GDM1 (cell line): ENCODE results near the gene PLXNB2.
A peak's percentile ranks its signal among the peaks of the same experiment; 100 is the strongest.
"Not testable (repeated sequence)": the region's sequence is repeated elsewhere in the genome, so short reads cannot be mapped to it uniquely, and the experiment has no call there.

Source experiments
- DNase-seq: peaks from one replicate; lab custom pipeline; 2025; lab: John Stamatoyannopoulos, UW

PLXNB2 gene

DNA sequence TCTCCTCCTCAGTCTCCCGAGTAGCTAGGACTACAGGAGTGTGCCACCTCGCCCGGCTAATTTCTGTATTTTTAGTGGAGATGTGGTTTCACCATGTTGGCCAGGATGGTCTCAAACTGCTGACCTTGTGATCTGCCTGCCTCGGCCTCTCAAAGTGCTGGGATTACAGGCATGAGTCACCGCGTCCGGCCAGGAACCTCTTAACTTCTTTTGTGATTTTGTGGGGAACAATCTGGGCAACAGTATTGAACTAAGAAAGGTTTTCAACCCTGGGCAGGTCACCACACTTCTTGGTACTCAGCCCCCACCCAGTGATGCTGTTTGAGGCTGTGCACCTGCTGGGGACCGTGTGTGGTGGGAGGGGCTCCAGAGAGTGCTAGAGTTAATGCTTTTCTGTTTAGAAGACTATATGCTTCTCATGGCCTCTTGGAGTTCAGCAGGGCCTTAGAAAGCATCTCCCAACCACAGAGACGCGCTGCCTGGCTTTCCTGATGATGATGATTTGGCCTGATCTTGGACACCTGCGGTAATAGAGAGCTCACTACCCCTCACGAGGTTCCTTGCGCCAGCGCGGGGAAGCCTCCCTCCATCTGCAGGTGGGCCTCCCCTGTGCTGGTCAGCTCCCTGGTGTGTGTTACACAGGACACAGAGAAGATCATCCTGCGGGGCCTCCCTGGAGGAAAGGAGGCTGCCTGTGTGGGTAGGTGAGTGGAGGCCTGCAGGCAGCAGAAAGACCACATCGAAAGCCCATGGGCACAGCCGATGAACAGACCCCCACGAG is 18.2 kb upstream of the PLXNB2 start:
- DNase-seq: no peak

DNA sequence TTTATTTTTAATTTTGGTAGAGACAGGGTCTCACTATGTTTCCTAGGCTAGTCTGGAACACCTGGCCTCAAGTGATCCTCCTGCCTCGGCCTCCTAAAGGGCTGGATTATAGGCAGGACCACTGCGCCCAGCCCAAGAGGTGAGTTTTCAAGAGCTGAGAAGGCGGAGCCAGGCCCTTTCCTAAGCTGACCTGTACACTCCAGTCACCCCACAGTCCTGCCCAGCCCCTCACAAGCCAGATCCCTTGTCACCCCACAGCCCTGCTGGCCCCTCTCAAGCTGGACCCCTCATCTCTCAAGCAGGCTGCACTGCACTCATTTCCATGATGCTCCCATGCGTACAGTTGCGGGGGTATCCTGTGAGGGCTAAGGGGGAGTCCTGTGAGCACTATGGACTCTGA is 16.5 kb upstream of the PLXNB2 start:
- DNase-seq: no peak

DNA sequence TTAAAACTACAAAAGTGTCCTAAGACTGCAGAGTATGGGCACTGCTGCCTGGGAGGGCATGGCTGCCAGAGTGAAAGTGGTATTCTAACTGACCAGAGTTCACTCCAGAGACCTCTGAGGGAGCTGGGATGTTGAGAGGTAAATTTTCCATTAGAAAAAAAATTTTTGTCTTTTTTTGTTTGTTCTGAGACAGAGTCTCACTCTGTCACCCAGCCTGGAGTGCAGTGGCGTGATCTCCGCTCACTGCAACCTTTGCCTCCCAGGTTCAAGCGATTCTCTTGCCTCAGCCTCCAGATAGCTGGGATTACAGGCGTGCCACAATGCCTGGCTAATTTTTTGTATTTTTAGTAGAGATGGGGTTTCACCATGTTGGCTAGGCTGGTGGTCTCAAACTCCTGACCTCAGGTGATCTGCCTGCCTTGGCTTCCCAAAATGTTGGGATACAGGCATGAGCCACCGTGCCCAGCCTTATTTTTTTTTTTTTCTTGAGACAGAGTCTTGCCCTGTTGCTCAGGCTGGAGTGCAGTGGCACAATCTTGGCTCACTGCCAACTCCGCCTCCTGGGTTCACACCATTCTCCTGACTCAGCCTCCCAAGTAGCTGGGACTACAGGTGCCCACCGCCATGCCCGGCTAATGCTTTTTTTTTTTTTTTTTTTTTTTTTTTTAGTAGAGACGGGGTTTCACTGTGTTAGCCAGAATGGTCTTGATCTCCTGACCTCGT is 15.1 kb upstream of the PLXNB2 start:
- not testable (repeated sequence) for DNase-seq

DNA sequence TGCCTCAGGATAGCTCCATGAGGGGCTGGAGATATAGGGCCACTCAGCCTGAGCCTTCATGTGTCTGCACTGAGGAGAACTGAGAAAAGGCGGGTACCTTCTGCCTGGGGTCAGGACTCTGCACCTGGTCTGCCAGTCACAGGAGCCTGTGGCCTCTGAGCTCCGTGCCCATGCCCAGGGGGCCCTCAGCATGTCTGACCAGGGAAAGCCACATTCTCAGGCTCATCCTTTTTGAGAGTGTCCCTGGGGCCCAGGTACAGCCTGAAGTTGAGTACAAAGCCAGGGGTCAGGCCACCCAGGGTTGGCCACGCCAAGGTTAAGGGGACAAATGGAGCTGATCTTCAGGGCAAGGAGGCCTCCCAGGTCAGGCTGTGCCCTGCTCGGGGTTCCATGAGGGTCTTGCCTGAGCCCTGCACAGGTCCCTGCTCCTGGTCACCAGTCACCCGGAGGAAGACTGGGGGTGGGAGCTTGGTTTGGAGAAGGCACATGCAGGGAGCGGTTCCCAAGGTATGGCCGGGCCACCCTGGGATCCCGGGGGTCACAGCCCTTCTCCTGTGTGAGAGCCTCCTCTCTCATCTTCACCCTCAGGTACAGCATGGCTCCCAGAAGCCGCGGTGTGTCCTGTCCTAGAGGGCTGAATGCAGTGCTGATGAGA is 13.4 kb upstream of the PLXNB2 start:
- DNase-seq: no peak

DNA sequence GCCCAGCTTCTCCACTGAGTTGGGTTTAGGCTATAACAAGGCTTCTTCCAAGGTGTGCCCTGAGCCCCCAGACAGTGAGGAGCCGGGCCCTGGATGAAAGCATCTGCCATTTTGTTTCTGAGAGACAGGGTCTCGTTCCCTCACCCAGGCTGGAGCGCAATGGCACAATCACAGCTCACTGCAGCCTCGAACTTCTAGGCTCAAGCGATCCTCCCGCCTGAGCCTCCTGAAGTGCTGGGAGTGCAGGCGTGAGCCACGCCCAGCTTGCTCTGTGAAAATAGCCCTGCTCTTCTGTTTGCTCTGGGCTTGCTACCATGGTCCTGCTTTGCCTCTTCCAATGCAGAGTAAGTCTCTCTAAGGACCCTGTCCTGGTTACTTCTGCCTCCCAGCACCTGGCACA is 12.7 kb upstream of the PLXNB2 start:
- DNase-seq: no peak

DNA sequence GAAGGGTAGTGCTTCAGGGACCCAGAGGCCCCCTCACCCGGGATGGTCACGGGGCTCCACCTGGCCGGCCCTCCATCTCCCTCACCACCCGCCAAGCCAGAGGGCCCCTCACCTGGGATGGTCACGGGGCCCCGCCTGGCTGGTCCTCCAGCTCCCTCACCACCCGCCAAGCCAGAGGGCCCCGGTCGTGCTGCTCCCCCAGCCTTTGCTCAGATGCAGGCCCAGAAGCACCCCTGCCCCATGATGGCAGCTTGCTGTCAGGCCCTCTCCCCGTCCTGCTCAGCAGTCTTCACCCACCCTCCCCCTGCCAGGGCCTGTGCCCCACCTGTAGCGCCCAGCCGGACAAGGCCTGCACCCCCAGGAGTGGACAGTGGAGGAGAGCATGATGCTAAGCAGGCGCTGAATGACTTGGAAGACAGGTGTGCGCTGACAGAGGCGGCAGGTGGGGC is 12.1 kb upstream of the PLXNB2 start:
- DNase-seq: no peak

DNA sequence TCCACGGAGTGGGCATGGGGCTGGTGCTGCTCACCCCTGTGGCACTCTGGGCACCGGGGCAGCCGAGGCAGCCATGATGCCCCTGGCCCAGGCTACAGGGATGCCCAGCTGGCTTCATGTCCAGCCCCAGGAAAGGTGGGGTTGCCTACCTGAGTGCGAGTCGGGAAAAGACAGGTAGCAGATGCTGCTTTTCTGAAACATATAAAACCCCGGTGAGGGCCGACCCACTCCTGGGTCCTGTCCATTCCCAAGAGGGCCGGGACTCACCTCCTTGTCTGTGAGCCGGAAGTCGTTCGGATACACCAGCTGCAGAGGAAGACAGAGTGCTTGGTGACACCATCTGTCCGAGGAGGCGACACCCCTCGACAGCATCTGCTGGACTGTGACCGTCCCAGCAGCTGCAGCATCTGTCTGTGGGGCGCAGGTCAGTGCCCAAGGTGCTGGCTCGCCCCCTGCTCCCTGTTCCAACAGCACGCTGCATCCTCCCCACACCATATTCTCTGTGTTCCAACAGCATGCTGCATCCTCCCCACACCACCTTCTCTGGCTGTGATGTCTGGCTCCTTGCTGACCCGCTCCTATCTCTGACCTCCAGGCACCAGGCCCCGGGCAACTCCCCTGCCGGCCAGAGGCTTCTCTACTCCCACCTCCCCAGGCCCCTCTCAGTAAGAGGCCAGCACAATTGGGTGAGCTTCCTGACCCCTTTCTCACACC is 11.4 kb upstream of the PLXNB2 start:
- DNase-seq: no peak

DNA sequence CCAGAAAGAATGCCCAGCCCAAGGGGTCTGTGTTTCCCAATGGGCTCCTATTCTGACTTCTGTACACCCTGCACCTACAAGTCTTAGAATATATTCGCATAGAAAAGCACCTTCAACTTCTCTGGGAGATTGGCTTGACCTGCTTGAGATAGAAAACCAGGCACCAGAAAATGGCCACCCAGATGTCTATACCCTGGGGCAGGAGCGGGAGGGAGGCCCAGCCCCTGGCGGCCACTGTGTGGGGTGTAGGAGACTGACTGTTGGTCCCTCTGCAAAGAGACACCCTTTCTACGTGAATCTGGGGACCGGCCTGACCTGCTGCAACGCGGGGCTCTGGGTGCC is 10.9 kb upstream of the PLXNB2 start:
- DNase-seq: no peak

DNA sequence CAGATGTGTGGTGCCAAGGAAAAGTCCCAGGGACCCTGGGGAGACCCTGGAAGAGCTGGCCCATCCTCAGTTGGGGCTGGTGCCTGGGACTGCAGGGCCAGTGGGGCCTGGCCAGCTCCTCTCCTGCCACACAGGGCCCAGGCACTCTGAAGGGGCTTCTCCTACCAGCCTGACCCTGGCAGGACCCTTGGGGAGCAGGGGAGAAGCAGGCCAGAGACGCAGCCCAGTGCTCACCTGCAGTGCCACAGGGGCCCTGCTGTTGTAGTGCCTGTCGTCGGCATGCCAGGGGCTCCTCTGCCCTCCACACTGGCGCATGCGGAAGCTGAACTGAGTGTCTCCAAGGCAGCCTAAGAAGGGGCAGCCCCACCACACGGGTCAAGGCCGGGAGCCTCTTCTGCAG is 10.2 kb upstream of the PLXNB2 start:
- no peak for DNase-seq

DNA sequence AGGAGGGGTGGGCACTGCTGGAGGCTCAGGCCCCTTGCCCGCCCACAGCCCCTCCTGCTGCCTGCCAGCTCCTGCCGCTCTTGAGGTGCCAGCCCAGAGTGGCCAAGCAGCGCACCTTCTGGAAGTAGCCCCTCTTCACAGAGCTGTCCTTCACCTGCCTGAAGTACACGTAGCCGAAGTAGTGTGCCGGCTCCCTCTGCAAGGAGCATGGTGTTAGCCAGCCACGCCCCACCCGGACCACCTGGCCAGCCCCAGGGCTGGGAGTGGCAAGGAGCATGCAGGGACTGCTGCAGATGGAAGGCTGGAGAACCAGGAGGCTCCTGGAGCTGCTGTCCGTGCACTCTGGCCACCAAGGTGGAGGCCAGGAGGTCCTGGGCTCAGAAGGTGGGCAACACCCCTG is 9.7 kb upstream of the PLXNB2 start:
- DNase-seq: no peak

DNA sequence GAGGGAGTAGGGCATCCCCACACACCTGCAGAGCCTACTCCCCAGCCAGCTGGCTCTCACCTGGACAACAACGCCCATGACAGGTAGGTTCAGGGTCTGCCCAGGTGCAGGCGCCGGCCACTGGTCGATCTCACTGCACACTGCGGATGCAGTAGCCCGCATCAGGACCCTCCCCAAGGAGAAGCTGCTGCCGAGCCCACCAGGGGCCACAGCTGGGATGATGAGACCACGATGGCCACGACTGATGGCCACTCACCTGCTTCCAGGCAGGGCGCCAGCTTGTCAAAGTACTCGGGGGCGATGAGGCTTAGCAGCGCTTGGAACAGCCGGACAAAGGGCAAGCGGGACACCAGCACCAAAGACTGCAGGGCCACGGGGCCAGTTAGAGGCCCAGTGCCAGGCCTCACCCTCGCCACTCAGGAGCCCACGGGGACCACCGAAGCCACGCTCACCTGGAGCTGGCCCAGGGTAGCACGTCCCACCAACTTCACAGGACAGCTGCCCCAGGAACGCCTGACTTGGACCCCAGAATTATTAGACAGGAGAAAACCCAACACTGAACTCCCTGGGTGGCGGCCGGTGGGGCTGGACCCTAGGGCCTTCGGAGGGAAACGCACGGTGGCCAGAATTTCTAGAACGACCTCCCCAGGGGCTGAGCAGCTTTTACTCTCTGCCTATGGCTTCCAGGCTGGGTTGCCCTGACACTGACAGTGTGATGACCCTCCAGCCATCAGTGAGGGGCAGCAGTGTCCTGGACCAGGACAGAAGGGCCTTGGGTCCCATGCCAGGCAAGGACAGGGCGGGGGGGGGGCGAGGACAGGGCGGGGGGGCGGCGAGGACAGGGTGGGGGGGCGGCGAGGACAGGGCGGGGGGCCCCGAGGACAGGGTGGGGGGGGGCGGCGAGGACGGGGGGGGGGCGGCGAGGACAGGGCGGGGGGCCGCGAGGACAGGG is 8.9 kb upstream of the PLXNB2 start:
- DNase-seq: no peak

DNA sequence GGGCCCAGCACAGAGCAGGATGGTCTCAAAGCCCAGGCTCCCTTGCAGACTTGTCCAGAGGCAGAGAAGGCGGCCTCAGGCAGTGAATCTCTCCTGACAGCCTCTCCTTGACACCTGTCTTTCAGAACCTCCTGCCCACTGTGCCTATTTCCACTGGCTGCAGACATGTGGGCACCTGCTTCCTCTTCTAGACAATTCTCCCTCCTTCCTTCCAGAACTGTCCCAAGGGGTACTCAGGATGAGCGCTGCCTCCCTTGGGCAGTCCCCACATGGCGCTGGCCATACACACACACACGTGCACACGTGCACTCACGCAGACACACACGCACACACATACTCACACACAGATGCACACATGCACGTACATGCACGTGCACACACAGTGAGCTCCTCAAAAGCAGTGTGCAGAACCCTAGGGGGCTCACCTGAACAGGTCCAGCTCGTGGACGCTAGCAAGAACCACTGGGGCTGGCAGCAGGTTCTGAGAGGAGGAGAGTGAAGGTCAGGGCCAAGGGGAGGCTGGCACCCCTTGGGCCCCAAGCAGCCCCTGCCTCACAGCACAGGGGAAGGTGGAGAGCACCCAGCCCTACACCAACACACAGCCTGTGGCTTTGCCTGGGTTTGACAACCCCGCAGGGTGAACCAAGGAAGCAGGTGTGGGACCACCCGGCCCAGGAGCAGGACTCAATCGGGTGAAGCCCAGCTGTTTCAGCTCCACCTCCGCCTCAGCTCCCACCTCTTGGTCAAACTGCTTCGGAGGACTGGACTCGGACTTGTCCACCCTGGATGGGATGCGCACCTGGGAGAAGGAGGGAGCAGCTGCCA is 8.1 kb upstream of the PLXNB2 start:
- no peak for DNase-seq

DNA sequence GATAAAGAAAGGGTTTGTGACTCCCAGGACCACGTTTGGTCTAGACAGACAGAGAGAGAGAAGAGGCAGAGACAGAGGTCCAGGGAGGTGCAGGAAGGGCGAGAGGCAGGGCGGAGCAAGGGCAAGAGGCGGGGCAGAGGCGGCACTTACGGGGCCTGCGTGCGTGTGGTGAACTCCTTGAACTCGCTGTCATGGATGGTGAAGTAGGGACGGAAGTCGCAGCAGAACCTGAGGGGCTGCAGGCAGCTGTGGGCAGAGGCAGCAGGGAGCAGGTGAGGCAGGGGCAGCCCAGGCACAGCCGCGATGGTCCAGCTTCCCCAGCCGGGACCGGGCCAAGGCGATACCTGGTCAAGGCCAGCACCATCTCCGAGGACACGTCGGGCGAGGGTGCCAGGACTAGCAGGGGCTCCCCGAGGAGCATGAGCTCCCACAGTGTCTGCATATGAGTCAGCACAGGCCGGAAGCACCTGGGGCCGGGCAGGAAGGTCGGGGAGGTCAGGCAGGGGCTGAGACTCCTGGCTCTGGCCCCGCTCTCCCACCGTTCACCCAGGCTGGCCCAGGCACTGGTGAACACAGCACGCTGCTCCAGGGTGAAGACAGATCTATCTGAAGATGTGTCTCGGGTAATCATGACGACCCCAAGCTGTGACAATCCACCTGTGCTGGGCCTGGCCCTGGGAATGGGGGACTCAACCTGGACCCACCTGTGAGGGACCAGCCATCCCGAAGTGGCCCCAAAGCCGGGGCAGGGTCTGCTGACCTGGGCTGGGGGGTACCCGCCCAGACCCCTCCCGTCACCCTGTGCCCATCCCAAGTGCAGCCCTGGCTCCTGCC is 7.2 kb upstream of the PLXNB2 start:
- peak; percentile 69 for DNase-seq

DNA sequence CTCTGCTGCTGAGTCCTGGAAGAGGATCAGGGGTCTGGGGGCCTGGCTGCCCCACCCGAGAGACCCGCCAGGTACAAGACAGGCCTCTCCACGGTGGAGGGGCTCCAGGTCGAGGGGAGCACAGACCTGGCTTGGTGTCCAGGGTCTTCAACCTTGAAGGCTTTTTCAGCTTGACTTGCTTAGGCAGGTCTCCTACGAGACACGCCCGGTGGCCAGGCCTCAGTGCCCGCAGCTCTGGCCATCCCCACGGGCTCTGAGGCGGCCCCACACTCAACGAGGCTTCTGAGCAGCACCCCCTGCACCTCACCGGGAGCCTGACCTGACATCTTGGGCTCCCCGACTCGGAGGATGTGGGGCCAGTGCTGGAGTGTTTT is 6.6 kb upstream of the PLXNB2 start:
- no peak for DNase-seq

DNA sequence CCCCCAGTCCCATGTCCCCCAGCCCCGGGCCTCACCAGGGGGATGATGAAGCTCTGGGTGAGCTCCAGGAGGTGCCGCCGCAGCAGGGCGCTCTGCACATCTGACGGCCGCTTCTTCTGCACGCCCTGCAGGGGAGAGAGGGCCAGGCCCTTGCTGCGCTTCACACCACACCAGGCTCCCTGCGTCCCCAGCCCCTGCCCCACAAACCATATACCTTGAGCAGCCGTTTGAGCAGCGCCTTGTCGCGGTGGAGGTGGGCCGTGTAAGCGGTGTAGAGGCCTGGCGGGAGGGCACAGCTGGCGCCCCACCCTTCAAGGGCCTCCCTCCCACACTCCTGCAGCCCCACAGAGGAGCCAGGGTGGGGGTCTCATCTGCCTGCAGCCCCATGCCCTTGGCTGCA is 6.2 kb upstream of the PLXNB2 start:
- DNase-seq: no peak

DNA sequence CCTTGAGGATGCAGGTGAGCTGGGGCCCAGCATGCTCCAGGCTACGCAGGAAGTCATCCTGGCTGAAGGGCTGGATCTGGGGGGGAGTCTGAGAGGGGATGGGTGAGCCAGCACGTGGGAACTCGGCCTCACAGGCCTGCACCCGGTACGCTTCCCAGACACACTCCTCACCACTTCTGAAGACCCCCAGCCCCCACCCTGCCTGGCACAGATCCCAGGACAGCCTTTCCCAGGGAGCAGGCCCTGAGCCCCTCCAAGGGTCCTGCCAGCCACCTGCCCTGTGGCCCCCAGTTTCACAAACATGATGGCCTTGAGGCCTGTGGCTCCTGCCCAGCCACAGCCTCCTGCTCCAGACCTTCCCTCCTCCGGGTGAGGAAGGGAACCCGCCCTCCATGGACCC is 5.6 kb upstream of the PLXNB2 start:
- no peak for DNase-seq

DNA sequence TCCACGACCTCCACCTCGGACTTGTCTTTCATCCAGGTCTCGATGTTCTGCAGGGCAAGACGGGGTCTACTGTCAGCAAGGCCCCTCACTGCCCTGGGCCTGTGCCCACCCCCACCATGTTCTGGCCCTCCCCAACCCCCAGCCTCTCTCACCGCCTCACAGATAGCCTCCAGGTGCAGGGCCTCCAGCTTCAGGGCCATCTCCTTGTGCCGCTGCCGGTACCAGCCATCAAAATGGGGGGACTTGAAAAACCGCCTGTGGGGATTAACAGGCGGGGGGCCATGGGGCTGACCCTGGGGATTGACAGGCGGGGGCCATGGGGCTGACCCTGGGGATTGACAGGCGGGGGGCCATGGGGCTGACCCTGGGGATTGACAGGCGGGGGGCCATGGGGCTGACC is 4.9 kb upstream of the PLXNB2 start:
- no peak for DNase-seq

DNA sequence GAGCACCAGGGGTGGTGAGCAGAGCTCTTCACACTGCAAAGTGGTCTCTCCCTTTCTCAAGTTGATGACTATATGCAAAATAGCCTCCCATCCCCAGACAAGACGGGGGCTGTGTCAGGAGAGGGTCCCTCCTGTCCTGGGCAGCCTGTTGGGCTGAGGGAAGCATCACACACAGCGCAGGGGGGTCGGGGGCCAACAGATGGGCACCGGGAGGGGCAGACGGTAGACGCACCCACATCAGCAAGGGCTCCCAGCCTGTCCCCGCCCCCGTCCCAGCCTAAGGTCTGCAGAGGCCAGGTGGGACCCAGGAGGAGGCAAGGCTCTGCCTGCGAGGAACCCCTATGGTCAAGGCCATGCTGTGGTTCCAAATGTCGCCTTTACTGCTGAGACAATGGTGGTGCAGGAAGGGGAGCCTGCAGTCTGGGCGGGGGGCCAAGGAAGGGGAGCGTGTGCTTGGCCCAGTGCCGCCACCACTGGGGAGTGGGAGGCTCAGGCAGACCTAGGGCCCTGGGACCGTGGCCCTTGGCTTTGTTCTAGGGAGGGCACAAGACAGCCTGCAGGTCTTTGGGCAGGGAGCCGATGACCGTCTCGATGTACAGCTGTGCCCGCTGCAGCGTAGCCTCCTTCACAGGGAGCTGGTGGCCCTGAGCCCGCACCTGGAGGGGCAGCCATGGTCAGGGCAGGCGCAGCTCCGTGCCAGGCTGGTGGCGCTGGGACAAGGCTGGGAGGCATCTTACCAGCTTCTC is 4.3 kb upstream of the PLXNB2 start:
- no peak for DNase-seq

DNA sequence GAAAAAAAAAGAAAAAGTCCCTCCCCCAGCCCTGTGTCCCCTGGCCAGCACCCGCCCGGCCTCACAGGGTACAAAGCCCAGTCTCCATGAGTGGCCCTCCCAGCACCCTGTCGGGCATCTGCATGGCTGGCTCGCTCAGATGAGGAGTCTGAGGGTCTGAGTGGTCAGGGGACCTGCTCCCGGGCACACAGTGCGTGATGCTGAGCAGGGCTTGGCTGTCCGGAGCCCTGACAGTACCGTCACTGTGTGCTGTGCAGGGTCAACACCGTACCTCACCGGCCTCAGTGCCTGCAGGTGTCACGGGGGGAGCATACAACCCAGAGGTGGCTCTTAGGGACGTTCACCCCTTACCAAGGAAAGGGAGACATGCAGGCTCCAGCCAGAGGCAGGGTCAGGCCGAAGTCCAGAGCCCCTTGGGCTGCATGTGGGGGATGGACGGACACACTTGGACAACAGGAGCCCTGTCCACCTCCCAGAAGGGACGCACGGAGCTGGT is 3.6 kb upstream of the PLXNB2 start:
- DNase-seq: no peak
